ENCODE data around the gene OCIAD1.

DNA sequence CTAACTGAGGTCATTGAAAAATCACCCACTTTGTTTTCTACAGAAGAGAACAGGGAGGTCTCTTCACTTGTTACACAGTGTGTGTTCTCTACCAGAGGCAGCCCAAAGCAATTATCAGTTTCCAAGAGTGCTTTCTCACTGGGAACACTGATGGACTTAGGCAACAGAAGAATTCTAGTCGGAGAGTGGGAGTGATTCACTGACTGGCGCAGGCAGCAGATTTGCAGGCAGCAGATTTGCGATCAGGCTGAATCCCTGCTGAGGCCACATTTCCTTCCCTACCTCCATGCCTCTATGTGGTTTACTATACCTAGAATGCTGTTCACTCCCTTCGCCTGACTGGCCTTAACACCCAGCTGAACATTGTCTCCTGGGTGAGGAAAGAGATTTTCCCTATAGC is 69.1 kb downstream of the OCIAD1 start:
- TF ChIP-seq, protein P1, sequence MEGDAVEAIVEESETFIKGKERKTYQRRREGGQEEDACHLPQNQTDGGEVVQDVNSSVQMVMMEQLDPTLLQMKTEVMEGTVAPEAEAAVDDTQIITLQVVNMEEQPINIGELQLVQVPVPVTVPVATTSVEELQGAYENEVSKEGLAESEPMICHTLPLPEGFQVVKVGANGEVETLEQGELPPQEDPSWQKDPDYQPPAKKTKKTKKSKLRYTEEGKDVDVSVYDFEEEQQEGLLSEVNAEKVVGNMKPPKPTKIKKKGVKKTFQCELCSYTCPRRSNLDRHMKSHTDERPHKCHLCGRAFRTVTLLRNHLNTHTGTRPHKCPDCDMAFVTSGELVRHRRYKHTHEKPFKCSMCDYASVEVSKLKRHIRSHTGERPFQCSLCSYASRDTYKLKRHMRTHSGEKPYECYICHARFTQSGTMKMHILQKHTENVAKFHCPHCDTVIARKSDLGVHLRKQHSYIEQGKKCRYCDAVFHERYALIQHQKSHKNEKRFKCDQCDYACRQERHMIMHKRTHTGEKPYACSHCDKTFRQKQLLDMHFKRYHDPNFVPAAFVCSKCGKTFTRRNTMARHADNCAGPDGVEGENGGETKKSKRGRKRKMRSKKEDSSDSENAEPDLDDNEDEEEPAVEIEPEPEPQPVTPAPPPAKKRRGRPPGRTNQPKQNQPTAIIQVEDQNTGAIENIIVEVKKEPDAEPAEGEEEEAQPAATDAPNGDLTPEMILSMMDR (IDR thresholded peaks at IDR 0.05): no peak
- no peak for TF ChIP-seq SIN3A (IDR thresholded peaks at IDR 0.05; ENCODE audit: borderline replicate concordance, insufficient read depth, low read depth, low read length)
- TF ChIP-seq, protein P2, sequence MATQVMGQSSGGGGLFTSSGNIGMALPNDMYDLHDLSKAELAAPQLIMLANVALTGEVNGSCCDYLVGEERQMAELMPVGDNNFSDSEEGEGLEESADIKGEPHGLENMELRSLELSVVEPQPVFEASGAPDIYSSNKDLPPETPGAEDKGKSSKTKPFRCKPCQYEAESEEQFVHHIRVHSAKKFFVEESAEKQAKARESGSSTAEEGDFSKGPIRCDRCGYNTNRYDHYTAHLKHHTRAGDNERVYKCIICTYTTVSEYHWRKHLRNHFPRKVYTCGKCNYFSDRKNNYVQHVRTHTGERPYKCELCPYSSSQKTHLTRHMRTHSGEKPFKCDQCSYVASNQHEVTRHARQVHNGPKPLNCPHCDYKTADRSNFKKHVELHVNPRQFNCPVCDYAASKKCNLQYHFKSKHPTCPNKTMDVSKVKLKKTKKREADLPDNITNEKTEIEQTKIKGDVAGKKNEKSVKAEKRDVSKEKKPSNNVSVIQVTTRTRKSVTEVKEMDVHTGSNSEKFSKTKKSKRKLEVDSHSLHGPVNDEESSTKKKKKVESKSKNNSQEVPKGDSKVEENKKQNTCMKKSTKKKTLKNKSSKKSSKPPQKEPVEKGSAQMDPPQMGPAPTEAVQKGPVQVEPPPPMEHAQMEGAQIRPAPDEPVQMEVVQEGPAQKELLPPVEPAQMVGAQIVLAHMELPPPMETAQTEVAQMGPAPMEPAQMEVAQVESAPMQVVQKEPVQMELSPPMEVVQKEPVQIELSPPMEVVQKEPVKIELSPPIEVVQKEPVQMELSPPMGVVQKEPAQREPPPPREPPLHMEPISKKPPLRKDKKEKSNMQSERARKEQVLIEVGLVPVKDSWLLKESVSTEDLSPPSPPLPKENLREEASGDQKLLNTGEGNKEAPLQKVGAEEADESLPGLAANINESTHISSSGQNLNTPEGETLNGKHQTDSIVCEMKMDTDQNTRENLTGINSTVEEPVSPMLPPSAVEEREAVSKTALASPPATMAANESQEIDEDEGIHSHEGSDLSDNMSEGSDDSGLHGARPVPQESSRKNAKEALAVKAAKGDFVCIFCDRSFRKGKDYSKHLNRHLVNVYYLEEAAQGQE (IDR thresholded peaks at IDR 0.05; ENCODE audit: insufficient read depth in 1 of 2, low read depth in 2 of 2, low read length in 1 of 2): no peak
